Testis (tissue), 2 donors: ENCODE results near the gene DNAJC15.

Experiments
- POLR2A ChIP-seq: fragments of 450-650 bp; IDR thresholded peaks from one replicate; pipeline ENCODE4 v1.6.1; 2017; ENCODE audit warnings: antibody characterized with exemption, mild to moderate bottlenecking, moderate library complexity
- TF ChIP-seq, protein P1 (sequence below), 3 experiments: fragments of 450-650 bp in 2 of 3; fragments of 200-600 bp in 1 of 3; sonication (generic) in 1 of 3; IDR thresholded peaks; one replicate each; pipeline ENCODE4 v1.5.1; 2016 to 2019; ENCODE audit warnings: antibody characterized with exemption in 3 of 3, mild to moderate bottlenecking in 2 of 3, moderate library complexity in 1 of 3

GRCh38 chr13:43078399-43078798 lies 55.0 kb downstream of the DNAJC15 start:
- TF ChIP-seq POLR2A = no peak
- TF ChIP-seq, protein P1, sequence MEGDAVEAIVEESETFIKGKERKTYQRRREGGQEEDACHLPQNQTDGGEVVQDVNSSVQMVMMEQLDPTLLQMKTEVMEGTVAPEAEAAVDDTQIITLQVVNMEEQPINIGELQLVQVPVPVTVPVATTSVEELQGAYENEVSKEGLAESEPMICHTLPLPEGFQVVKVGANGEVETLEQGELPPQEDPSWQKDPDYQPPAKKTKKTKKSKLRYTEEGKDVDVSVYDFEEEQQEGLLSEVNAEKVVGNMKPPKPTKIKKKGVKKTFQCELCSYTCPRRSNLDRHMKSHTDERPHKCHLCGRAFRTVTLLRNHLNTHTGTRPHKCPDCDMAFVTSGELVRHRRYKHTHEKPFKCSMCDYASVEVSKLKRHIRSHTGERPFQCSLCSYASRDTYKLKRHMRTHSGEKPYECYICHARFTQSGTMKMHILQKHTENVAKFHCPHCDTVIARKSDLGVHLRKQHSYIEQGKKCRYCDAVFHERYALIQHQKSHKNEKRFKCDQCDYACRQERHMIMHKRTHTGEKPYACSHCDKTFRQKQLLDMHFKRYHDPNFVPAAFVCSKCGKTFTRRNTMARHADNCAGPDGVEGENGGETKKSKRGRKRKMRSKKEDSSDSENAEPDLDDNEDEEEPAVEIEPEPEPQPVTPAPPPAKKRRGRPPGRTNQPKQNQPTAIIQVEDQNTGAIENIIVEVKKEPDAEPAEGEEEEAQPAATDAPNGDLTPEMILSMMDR (IDR thresholded peaks at IDR 0.05) = no peak
